Activated T-cell treated with anti-CD3 and anti-CD28 coated beads, Interleukin-2, amount 50 U/mL, for 72 hours (primary cell): ENCODE measurements around the gene SLIT1. TPM values are rescaled to one million over a fixed set of nuclear protein-coding genes. Genes with fewer than 3 reads are reported as not detected.

Experiments
- ATAC-seq, 2 donors: fragments of 150-1000 bp; cut with Tn5 transposase; replicated peaks in 1 of 2; 2 replicates each; pipeline ENCODE4 v1.10.0; 2021; ENCODE audit warnings: moderate library complexity in 2 of 2, mild to moderate bottlenecking in 1 of 2
- DNase-seq, 2 donors: peaks; one replicate each; pipeline ENCODE4 v3.0.0; 2021 to 2022; ENCODE audit warnings: mixed read lengths in 1 of 2
- H3K27ac Mint-ChIP-seq: one replicate; pipeline ENCODE4 v1.8.0; 2022; ENCODE audit warnings: mild to moderate bottlenecking, moderate library complexity, mixed read lengths
- H3K27me3 Mint-ChIP-seq: one replicate; pipeline ENCODE4 v1.8.0; 2022; ENCODE audit warnings: low read depth, mixed read lengths
- H3K36me3 Mint-ChIP-seq, 2 donors: one replicate each; pipeline ENCODE4 v1.8.0; 2022; ENCODE audit warnings: mixed read lengths in 2 of 2, mild to moderate bottlenecking in 1 of 2; ENCODE audit not compliant: insufficient read depth in 2 of 2
- H3K4me1 Mint-ChIP-seq: one replicate; pipeline ENCODE4 v1.8.0; 2022; ENCODE audit warnings: low read depth, mixed read lengths
- H3K4me3 Mint-ChIP-seq, 2 donors: one replicate each; pipeline ENCODE4 v1.8.0; 2022; ENCODE audit warnings: mild to moderate bottlenecking in 2 of 2, mixed read lengths in 2 of 2, moderate library complexity in 2 of 2
- H3K9me3 Mint-ChIP-seq, 2 donors: one replicate each; pipeline ENCODE4 v1.8.0; 2022; ENCODE audit warnings: mixed read lengths in 2 of 2
- total RNA-seq, 2 donors: library from RNA; stranded (reverse); gene quantifications; one replicate each; pipeline ENCODE4 v1.2.3, GENCODE V29; 2022

SLIT1 gene
- total RNA-seq, 2 donors from 2014 or later, result 0.65 to 1.3 TPM

DNA sequence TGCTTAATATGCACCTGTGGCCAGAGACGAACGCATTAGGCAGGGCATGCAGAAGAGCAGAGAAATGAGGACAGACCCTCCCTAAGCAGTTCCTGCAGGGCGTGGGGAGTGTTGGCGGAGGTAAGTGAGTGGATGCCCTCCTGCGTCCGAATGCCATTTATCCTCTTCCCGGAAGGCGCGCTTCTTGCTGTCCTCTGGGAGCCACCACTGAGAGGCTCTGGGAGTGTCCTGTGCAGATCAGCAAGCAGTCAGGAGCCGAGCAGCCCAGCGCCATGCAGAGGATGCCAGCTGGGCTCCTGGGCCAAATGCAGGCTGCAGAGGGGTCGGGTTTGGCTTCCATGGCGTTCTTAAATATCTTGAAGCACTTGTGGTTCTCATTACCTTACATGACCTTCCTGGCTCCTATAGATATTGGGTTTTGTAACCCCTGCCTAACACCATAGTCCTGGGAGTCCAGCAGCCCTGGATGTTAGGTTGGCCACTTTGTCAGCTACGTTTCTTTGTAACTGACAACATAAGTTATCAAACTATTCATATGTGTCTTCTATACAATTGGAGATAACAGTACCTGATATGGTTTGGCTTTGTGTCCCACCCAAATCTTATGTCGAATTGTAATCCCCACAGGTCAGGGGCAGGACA, 30.0 kb upstream of the SLIT1 start:
- H3K36me3 Mint-ChIP-seq, result peaks cover 3 to 6% of the 10 kb centered on the region in 2 donors
- H3K4me3 Mint-ChIP-seq, result no peak overlapping the region

DNA sequence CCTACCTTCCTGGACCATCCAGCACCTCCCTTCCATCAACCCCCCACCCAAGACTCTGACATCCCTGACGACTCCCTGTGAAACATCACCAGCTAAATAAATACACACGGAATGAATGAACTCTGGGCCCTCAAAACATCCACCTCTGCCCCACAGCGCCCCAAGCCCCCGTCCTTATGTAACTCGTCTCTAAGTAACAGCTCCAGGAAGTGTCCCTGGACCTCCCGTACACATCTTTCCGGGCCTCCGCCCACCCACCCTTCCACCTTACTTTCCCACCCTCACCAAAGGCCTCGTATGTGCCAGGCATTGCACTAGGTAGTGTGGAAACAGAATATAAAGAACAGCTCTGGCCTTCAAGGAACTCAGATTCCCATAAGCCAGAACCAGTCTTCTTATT, 27.7 kb upstream of the SLIT1 start:
- Mint-ChIP-seq H3K4me1 (peaks cover 22% of the 10 kb centered on the region), H3K4me3 (no peak overlapping the region), H3K27me3 (no peaks in the 10 kb centered on the region), H3K9me3 (no peaks in the 10 kb centered on the region), H3K36me3 (no peaks in the 10 kb centered on the region), H3K27ac (no peak overlapping the region)
- ATAC-seq (no peak), DNase-seq (no peak)

More for the DNA sequence above, 30.0 kb upstream of the SLIT1 start:
- DNase-seq (no peak), ATAC-seq (no peak)
- peaks cover 40% of the 10 kb centered on the region for H3K4me1 Mint-ChIP-seq
- H3K27me3 Mint-ChIP-seq, result no peaks in the 10 kb centered on the region
- no peaks in the 10 kb centered on the region for H3K9me3 Mint-ChIP-seq
- H3K27ac Mint-ChIP-seq, result no peak overlapping the region

DNA sequence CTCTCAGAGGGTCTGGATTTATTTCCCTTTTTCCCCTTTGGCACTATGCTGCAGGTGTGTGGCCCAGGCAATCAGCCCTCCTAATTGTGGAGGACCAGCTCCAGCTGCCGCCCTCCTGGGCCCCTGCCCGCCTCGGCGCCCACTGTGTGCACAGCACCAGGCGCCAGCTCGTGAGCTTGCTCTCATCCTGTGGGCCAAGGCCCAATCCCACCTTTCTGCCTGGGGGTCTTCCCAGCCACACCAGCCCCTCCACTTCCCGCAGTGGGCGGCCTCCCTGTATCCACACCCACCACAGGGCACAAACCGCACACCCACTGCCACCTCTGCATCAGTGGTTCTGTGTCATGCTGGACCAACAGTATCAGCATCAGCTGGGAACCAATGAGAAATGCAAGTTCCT, 25.5 kb upstream of the SLIT1 start:
- ATAC-seq, result no peak
- DNase-seq, result no peak
- no peaks in the 10 kb centered on the region for H3K9me3 Mint-ChIP-seq
- H3K4me1 Mint-ChIP-seq, result no peaks in the 10 kb centered on the region
- H3K27me3 Mint-ChIP-seq, result no peaks in the 10 kb centered on the region
- no peak overlapping the region for H3K27ac Mint-ChIP-seq
- H3K36me3 Mint-ChIP-seq, result no peaks in the 10 kb centered on the region
- no peak overlapping the region for H3K4me3 Mint-ChIP-seq

DNA sequence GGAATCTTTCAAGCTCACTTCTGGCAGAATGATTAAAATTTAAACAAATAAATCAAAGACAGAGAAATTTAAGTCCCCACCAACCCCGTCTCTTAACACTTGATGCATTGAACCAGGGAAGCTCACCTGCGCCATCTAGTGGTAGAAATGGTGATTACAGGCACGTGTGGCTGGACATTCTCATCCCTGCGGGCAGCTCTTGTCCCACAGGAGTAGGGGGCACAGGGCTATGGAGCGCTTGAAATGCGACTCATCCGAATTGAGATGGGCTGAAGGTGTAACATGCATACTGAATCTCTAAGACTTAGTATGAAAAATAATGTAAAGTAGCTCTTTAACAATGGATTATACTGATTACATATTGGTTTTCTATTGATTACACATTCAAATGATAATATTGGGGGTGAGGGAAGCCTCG, 24.8 kb upstream of the SLIT1 start:
- Mint-ChIP-seq H3K4me3 (no peak overlapping the region), H3K9me3 (no peaks in the 10 kb centered on the region), H3K36me3 (no peaks in the 10 kb centered on the region), H3K4me1 (no peaks in the 10 kb centered on the region), H3K27me3 (no peaks in the 10 kb centered on the region), H3K27ac (no peak overlapping the region)
- ATAC-seq, result peak; percentile 62 to 68
- peak; percentile 66 to 77 for DNase-seq

DNA sequence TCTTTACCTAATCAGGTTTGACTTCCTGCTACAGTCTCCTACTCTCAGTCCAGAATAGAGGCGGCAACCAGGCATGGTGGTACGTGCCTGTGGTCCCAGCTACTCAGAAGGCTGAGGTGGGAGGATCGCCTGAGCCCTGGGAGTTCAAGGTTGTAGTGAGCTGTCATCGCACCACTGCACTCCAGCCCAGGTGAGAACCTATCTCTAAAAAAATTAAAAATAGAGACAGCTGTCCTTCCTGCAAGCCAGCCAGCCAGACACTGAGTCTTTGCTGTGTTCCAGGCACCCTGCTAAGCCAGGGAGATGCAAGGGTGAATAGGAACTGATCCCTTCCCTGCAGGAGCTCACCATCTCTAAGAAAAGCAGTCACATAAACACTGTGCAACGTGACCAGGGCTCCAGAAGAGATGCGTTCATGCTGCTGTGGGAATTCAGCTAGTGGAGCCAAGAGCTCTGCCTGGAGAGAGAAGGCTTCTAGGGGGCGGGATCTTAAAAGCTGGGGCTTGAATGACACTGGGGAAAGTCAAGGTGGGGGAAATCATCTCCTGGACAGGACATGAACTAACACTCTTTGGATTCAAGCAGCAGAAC, 22.1 kb upstream of the SLIT1 start:
- Mint-ChIP-seq H3K36me3 (no peaks in the 10 kb centered on the region), H3K9me3 (no peaks in the 10 kb centered on the region), H3K27me3 (peaks cover 5% of the 10 kb centered on the region), H3K4me1 (no peaks in the 10 kb centered on the region), H3K27ac (no peak overlapping the region), H3K4me3 (no peak overlapping the region)
- no peak for DNase-seq
- ATAC-seq, result no peak

DNA sequence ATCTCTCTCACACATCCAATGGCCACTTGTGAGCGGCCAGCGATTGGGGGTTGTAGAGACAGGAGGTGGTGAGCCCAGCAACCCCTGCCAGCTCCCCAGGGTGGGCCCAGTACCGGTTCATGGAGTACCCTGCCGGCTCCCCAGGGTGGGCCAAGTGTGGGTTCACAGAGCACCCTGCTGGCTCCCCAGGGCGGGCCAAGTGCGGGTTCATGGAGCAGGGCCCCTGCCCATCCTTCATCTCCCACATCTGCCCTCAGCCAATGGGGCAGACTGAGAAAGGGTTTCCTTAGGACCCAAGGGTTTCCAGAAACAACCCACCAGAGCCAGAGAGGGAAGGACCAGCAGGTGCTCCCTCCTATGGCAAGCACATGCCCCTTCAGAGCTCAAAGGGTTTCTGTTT, 21.4 kb upstream of the SLIT1 start:
- no peak for ATAC-seq
- Mint-ChIP-seq H3K27me3 (peaks cover 5% of the 10 kb centered on the region), H3K9me3 (no peaks in the 10 kb centered on the region), H3K36me3 (no peaks in the 10 kb centered on the region), H3K4me3 (no peak overlapping the region), H3K4me1 (no peaks in the 10 kb centered on the region), H3K27ac (no peak overlapping the region)
- no peak for DNase-seq

DNA sequence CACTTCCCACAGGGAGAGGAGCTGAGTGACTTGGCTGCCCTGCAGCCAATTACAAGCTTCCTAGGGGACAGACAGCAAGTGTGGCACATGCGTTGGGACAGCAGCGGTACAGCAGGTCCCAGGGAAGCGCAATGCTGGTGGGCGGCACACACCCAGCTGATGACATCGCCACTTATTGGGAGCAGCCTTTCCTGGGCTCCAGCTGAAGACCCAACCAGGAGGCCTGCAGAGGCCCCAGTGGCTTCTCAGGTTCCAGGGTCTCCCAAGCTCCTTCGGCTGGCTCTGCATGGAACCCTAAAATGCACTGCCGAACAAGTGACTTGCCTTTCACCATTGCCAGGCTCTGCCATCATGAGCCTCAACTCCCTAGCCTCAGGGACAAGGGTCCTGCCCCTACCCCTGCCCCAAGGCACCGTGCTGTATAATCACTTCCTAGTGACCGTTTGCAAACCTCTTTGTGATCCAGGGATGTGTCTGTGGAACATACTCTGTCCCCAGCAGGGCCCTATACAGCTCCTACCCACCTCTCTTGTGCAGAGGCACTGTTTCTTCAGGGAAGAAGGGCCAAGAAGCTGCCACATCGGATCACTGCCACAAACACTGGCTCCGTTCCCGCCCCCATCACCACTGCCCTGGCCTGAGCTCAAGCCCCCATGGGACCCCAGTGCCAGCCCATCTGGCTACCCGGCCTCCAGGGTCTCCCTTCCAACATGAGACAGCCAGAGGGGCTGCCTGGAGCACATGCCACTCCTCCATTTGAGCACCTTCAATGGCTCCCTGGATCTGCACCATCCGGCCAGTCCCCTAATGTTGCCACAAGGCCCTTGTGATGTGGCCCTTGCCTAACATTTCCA, 19.3 kb upstream of the SLIT1 start:
- no peaks in the 10 kb centered on the region for H3K36me3 Mint-ChIP-seq

DNA sequence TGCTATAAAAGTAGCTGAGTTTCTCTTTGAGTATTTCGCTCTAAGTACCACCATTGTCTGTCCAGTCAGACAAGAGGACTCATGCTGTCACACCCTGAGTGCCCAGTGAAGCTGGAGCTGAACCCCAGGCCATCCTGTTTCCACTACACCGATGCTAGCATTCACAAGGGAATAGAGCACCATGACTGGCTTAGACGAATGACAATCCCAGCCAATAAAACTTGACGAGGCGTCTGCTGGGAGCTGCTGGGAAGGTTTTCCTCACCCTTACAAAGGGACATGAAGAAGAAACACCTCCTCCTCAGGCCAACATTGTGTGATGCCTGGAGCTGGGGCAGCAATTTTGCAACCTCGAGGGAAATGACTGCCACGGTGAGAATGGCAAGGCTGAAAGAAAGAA, 17.5 kb upstream of the SLIT1 start:
- no peak overlapping the region for H3K27ac Mint-ChIP-seq
- no peaks in the 10 kb centered on the region for H3K4me1 Mint-ChIP-seq
- H3K9me3 Mint-ChIP-seq, result no peaks in the 10 kb centered on the region
- no peak for ATAC-seq
- no peak overlapping the region for H3K4me3 Mint-ChIP-seq
- no peak for DNase-seq
- H3K36me3 Mint-ChIP-seq, result no peaks in the 10 kb centered on the region
- peaks cover 12% of the 10 kb centered on the region for H3K27me3 Mint-ChIP-seq

More for the DNA sequence above, 19.3 kb upstream of the SLIT1 start:
- H3K27ac Mint-ChIP-seq, result no peak overlapping the region
- DNase-seq (no peak), ATAC-seq (no peak)
- H3K4me3 Mint-ChIP-seq, result no peak overlapping the region
- H3K4me1 Mint-ChIP-seq, result no peaks in the 10 kb centered on the region
- H3K9me3 Mint-ChIP-seq, result no peaks in the 10 kb centered on the region
- H3K27me3 Mint-ChIP-seq, result peaks cover 5% of the 10 kb centered on the region

DNA sequence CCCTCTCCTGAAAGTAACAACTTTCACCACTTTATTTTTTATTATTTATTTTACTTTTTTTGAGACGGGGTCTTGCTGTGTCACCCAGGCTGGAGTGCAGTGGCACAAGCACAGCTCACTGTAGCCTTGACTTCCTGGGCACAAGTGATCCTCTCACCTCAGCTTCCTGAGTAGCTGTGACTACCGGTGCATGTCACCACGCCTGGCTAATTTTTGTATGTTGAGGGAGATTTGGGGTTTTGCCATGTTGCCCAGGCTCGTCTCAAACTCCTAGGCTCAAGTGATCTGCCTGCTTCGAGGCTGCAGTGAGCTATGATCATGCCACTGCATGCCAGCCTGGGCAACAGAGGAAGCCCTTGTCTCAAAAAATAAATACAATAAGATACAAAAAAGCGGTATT, 14.9 kb upstream of the SLIT1 start:
- no peaks in the 10 kb centered on the region for H3K36me3 Mint-ChIP-seq
- no peaks in the 10 kb centered on the region for H3K9me3 Mint-ChIP-seq
- no peak overlapping the region for H3K27ac Mint-ChIP-seq
- DNase-seq (no peak), ATAC-seq (no peak)
- peaks cover 13% of the 10 kb centered on the region for H3K4me1 Mint-ChIP-seq
- H3K27me3 Mint-ChIP-seq, result peaks cover 26% of the 10 kb centered on the region
- no peak overlapping the region for H3K4me3 Mint-ChIP-seq

DNA sequence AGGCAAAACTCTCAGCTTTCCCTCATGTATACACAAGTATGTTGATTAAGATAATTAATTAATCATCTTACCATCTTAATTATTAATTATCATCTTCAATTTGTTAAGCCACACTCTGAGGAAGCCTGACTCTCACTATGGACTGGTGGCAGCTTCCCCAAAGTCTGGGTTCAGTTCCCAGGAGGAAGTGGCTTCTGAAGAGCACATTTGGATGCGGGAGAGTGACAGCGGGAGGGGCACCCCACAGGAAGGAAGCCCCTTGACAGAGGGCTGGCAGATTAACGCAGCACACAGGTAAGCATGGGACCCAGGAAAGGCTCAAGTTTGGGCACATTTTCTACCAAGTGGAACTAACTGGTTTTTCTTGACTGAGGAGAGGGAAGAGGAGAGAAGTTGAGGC, 13.4 kb upstream of the SLIT1 start:
- ATAC-seq (no peak), DNase-seq (no peak)
- H3K27ac Mint-ChIP-seq, result no peak overlapping the region
- H3K27me3 Mint-ChIP-seq, result peaks cover 31% of the 10 kb centered on the region
- no peaks in the 10 kb centered on the region for H3K36me3 Mint-ChIP-seq
- peaks cover 13% of the 10 kb centered on the region for H3K4me1 Mint-ChIP-seq
- no peak overlapping the region for H3K4me3 Mint-ChIP-seq
- H3K9me3 Mint-ChIP-seq, result no peaks in the 10 kb centered on the region

DNA sequence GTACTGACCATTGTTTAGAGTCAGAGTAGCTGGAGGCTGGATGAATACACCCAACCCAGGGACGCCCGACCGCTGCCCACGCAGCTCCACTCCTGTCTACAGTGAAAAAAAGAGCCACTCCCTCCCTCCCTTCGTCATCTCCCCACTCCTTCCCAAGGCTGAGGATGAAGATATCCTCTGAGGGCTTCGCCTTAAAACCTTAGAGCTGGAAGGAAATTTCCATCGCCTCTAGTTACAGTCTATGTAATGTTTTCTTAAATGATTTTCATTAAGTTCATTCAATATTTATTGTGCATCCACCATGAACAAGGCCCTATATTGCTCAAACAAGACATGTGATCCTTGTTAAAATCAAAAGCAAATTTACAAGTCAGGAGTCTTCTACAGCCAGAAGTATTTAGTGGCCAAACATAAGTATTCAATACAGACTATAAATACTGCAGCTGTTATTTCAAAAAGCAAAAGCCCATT, 11.3 kb upstream of the SLIT1 start:
- no peaks in the 10 kb centered on the region for H3K36me3 Mint-ChIP-seq
- no peak overlapping the region for H3K27ac Mint-ChIP-seq
- H3K4me3 Mint-ChIP-seq, result peak overlapping the region; percentile 41 to 79

DNA sequence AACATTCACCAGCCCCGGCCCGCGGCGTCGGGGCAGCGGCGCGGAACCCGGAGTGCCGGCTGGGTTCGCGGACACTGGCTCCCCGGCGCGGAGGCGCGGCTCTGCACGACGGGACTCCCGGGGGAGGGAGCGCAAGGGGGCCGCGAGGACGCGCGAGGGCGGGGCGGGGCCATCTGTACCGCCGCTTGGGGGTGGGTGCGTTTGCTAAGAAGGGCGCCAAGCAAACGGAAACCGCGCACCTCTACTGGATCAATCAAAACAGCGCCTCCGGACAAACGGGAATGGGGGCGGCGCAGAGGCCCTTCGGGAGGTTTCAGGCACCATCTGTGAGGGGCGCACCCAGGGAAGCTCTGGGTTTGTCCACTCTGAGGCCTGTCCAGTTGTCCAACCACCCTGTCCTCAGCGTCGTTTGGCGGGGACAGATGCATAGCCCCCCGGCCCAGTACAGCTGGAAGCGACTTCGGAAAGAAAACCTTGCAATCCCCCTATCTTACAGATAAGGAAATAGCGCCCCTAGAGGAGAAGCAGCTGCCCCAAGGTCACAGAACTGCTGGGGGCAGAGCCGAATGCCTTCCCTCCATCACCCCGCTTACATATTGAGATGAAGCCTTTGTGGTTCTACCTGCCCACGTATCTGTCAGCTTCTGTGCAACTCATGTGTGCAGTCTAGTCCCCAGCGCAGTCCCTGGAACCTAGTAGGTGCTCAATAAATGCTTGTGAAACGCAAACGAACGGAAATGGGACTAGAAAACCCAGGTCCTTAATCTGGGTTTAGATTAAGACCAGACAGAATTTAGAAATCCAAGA, 10.7 kb upstream of the SLIT1 start:
- Mint-ChIP-seq H3K9me3 (no peaks in the 10 kb centered on the region), H3K36me3 (no peaks in the 10 kb centered on the region), H3K27me3 (peaks cover 46% of the 10 kb centered on the region), H3K4me3 (peak overlapping the region; percentile 79 to 86), H3K4me1 (peaks cover 13% of the 10 kb centered on the region), H3K27ac (no peak overlapping the region)
- peak; percentile 92 to 93 for ATAC-seq
- peak; percentile 69 to 76 for DNase-seq

More for the DNA sequence above, 11.3 kb upstream of the SLIT1 start:
- DNase-seq (no peak), ATAC-seq (no peak)
- Mint-ChIP-seq H3K4me1 (peaks cover 13% of the 10 kb centered on the region), H3K27me3 (peaks cover 44% of the 10 kb centered on the region), H3K9me3 (no peaks in the 10 kb centered on the region)
